Right atrium auricular region (tissue), 2 donors: ENCODE data around the gene FAM83F. TPM values are rescaled to one million over a fixed set of nuclear protein-coding genes. Genes with fewer than 3 reads are reported as not detected.
"Not testable (repeated sequence)": the region's sequence is repeated elsewhere in the genome, so short reads cannot be mapped to it uniquely, and the experiment has no call there.

ENCODE experiments used
- DNase-seq: peaks from one replicate; pipeline ENCODE4 v3.0.0-alpha.2; 2019; ENCODE audit warnings: low spot score
- H3K27ac ChIP-seq, 2 donors: fragments of 200-600 bp; sonication (generic); 1 replicate in 1 of 2; 2 replicates in 1 of 2; pipeline ENCODE4 v1.5.1; 2016 to 2019
- H3K27me3 ChIP-seq, 2 donors: fragments of 200-600 bp; sonication (generic); one replicate each; pipeline versions ENCODE4 v1.5.1 to v1.6.0; 2017 to 2019
- H3K36me3 ChIP-seq: fragments of 200-600 bp; sonication (generic); one replicate; pipeline ENCODE4 v1.5.1; 2016
- H3K4me1 ChIP-seq, 2 donors: fragments of 200-600 bp; sonication (generic); one replicate each; pipeline versions ENCODE4 v1.5.1 to v1.6.0; 2017 to 2019
- H3K4me3 ChIP-seq, 2 donors: fragments of 200-600 bp; sonication (generic); 1 replicate in 1 of 2; 2 replicates in 1 of 2; pipeline ENCODE4 v1.5.1; 2017 to 2019; ENCODE audit warnings: mild to moderate bottlenecking in 1 of 2, moderate library complexity in 1 of 2
- H3K9me3 ChIP-seq, 2 donors: fragments of 200-600 bp; sonication (generic); one replicate each; pipeline ENCODE4 v1.5.1; 2019
- total RNA-seq, 2 donors: library from RNA; depleted of rRNA; stranded (reverse); fragments of >200 nt; gene quantifications; one replicate each; pipeline ENCODE4 v1.1.0, GENCODE V29; 2016
- TF ChIP-seq, protein P1 (sequence below), 2 donors: fragments of 200-600 bp; sonication (generic); IDR thresholded peaks; one replicate each; pipeline ENCODE4 v1.5.1; 2019; ENCODE audit warnings: antibody characterized with exemption in 2 of 2

The FAM83F gene
- 1 to 10 TPM; 4.4 to 4.6 TPM for total RNA-seq

- Histone ChIP-seq H3K27me3 (no peaks in the 10 kb centered on the region), H3K4me1 (peaks cover 0 to 58% of the 10 kb centered on the region in 2 donors), H3K4me3 (peak within 1 kb of the TSS in 1 of 2 donors; percentile 31), H3K27ac (peak within 1 kb of the TSS; percentile 32 to 61), H3K9me3 (no peaks in the 10 kb centered on the region), H3K36me3 (no peaks in the 10 kb centered on the region)
- no peak for DNase-seq
- TF ChIP-seq, protein P1, sequence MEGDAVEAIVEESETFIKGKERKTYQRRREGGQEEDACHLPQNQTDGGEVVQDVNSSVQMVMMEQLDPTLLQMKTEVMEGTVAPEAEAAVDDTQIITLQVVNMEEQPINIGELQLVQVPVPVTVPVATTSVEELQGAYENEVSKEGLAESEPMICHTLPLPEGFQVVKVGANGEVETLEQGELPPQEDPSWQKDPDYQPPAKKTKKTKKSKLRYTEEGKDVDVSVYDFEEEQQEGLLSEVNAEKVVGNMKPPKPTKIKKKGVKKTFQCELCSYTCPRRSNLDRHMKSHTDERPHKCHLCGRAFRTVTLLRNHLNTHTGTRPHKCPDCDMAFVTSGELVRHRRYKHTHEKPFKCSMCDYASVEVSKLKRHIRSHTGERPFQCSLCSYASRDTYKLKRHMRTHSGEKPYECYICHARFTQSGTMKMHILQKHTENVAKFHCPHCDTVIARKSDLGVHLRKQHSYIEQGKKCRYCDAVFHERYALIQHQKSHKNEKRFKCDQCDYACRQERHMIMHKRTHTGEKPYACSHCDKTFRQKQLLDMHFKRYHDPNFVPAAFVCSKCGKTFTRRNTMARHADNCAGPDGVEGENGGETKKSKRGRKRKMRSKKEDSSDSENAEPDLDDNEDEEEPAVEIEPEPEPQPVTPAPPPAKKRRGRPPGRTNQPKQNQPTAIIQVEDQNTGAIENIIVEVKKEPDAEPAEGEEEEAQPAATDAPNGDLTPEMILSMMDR (IDR thresholded peaks at IDR 0.05): no peak
These were observed at the start of gene FAM83F for GRCh38 chr22:39994566-39995392. FAM83F (plus strand) TSS chr22:39994954; CDS start chr22:39995043, 89 bp downstream.

DNA sequence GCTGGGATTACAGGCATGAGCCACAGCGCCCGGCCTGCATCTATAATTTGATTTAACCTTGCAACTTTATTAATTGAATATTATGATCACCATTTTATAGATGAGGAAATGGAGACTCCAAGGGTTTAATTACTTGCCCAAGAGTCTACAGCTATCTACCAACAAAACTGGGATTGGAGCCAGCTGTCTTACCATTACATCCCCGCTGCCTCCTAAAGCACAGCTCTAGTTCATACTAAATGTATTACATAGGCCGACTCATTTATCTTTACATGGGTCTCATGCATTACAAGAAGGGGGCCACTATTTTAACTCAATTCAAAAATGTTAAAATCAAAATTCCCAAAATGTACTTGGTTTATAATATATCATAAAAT, 48.6 kb upstream of the FAM83F start:
- H3K27me3 ChIP-seq: no peaks in the 10 kb centered on the region
- H3K4me1 ChIP-seq: peaks cover 0 to 6% of the 10 kb centered on the region in 2 donors
- no peaks in the 10 kb centered on the region for H3K36me3 ChIP-seq
- TF ChIP-seq, protein P1 (IDR thresholded peaks at IDR 0.05): no peak
- H3K9me3 ChIP-seq: no peaks in the 10 kb centered on the region
- no peak overlapping the region for H3K4me3 ChIP-seq
- no peak for DNase-seq
- H3K27ac ChIP-seq: peak overlapping the region in 1 of 2 donors; percentile 41

- no peaks in the 10 kb centered on the region for H3K27me3 ChIP-seq
- no peak for DNase-seq
- peak overlapping the region in 1 of 2 donors; percentile 41 for H3K27ac ChIP-seq
- H3K9me3 ChIP-seq: no peaks in the 10 kb centered on the region
- no peak overlapping the region for H3K4me3 ChIP-seq
- TF ChIP-seq, protein P1 (IDR thresholded peaks at IDR 0.05): no peak
- peaks cover 0 to 6% of the 10 kb centered on the region in 2 donors for H3K4me1 ChIP-seq
- H3K36me3 ChIP-seq: no peaks in the 10 kb centered on the region
These were observed 48.1 kb upstream of the FAM83F start for GRCh38 chr22:39946503-39947219.

GRCh38 chr22:39947220-39948216, 47.2 kb upstream of the FAM83F start:
- Histone ChIP-seq H3K9me3 (no peaks in the 10 kb centered on the region), H3K4me3 (no peak overlapping the region), H3K4me1 (peaks cover 0 to 6% of the 10 kb centered on the region in 2 donors), H3K27ac (no peak overlapping the region), H3K27me3 (no peaks in the 10 kb centered on the region), H3K36me3 (no peaks in the 10 kb centered on the region)
- DNase-seq: no peak
- TF ChIP-seq, protein P1 (IDR thresholded peaks at IDR 0.05): no peak

GRCh38 chr22:39949964-39950737, 44.6 kb upstream of the FAM83F start:
- peaks cover 0 to 16% of the 10 kb centered on the region in 2 donors for H3K4me1 ChIP-seq
- no peak for DNase-seq
- H3K36me3 ChIP-seq: no peaks in the 10 kb centered on the region
- TF ChIP-seq, protein P1 (IDR thresholded peaks at IDR 0.05): no peak
- no peak overlapping the region for H3K4me3 ChIP-seq
- no peak overlapping the region for H3K27ac ChIP-seq
- H3K27me3 ChIP-seq: no peaks in the 10 kb centered on the region
- H3K9me3 ChIP-seq: no peaks in the 10 kb centered on the region

DNA sequence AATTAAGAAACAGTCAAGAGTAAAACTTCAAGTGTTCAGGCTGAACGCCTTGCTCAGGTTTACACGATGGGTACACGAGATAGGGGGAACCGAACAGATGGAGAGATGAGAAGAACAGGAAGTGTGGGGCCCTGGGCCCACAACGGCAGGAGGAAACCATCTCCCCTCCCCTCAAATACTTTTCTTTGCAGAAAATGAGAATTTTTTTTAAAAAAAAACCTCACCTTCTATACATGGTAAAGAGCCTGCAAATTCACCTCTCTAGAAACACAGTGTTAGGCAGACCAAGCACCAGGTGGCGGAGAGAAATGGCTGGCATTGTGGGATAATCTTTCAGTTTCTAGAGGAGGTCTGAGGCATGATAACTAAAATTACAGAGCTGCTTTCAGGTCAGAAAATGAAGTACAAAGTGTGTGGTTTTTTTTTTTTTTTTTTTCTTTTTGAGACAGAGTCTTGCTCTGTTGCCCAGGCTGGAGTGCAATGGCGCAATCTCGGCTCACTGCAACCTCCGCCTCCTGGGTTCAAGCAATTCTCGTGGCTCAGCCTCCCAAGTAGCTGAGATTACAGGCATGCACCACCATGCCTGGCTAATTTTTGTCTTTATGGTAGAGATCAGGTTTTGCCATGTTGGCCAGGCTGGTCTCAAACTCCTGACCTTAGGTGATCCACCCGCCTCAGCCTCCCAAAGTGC, 43.0 kb upstream of the FAM83F start:
- not testable (repeated sequence) for DNase-seq, H3K9me3 ChIP-seq, H3K4me3 ChIP-seq, H3K36me3 ChIP-seq, H3K27me3 ChIP-seq, H3K27ac ChIP-seq
- H3K4me1 ChIP-seq: peaks cover 0 to 15% of the 10 kb centered on the region in 2 donors
